Liver (tissue), 9 donors: Measurements from ENCODE around the gene CYB561D2. TPM values are rescaled to one million over a fixed set of nuclear protein-coding genes. Genes with fewer than 3 reads are reported as not detected.

ENCODE experiments used
- DNase-seq: peaks from one replicate; pipeline ENCODE4 v3.0.0-alpha.2; 2017; ENCODE audit warnings: low spot score
- H3K27ac ChIP-seq, 2 donors: one replicate each; pipeline ENCODE4 v1.7.0; 2013; ENCODE audit warnings: inconsistent platforms in 2 of 2, low read length in 2 of 2, control low read depth in 1 of 2, low read depth in 1 of 2, mild to moderate bottlenecking in 1 of 2
- H3K27me3 ChIP-seq, 4 donors: one replicate each; pipeline versions ENCODE4 v1.6.1 to v1.7.0; 2013; ENCODE audit warnings: low read length in 3 of 4, inconsistent platforms in 1 of 4, mild to moderate bottlenecking in 1 of 4, moderate library complexity in 1 of 4; ENCODE audit not compliant: control insufficient read depth in 4 of 4, insufficient read depth in 4 of 4
- H3K36me3 ChIP-seq, 4 donors: one replicate each; pipeline versions ENCODE4 v1.6.1 to v1.7.0; 2013; ENCODE audit warnings: low read length in 3 of 4, mild to moderate bottlenecking in 3 of 4, low read depth in 1 of 4, moderate library complexity in 1 of 4; ENCODE audit not compliant: control insufficient read depth in 4 of 4, insufficient read depth in 3 of 4
- H3K4me1 ChIP-seq, 4 donors: one replicate each; pipeline versions ENCODE4 v1.6.1 to v1.7.0; 2013; ENCODE audit warnings: low read length in 3 of 4, mild to moderate bottlenecking in 3 of 4, moderate library complexity in 1 of 4; ENCODE audit not compliant: control insufficient read depth in 4 of 4, insufficient read depth in 4 of 4
- H3K4me3 ChIP-seq, 3 donors: one replicate each; pipeline versions ENCODE4 v1.6.1 to v1.7.0; 2013; ENCODE audit warnings: low read length in 3 of 3, control low read depth in 1 of 3, low read depth in 1 of 3, mild to moderate bottlenecking in 1 of 3
- H3K9ac ChIP-seq, 2 donors: one replicate each; pipeline ENCODE4 v1.7.0; 2013; ENCODE audit warnings: low read length in 2 of 2, mild to moderate bottlenecking in 2 of 2, moderate library complexity in 2 of 2, control low read depth in 1 of 2, low read depth in 1 of 2
- H3K9me3 ChIP-seq, 4 donors: one replicate each; pipeline versions ENCODE4 v1.6.1 to v1.7.0; 2013; ENCODE audit warnings: low read length in 3 of 4; ENCODE audit not compliant: control insufficient read depth in 4 of 4
- ATF3 ChIP-seq: IDR thresholded peaks from 2 replicates; pipeline ENCODE4 v1.6.1; 2016; ENCODE audit warnings: antibody characterized with exemption
- CTCF ChIP-seq: fragments of 150-350 bp; IDR thresholded peaks from 2 replicates; pipeline ENCODE4 v1.5.1; 2017; ENCODE audit warnings: improper control_type of control experiment, low read depth, low read length; ENCODE audit not compliant: missing input control
- EGR1 ChIP-seq, 2 donors: IDR thresholded peaks; 2 replicates each; pipeline ENCODE4 v1.6.1; 2016 to 2018; ENCODE audit warnings: antibody characterized with exemption in 2 of 2, low read depth in 2 of 2
- FOXA1 ChIP-seq: IDR thresholded peaks from 2 replicates; pipeline ENCODE4 v1.6.1; 2016; ENCODE audit warnings: antibody characterized with exemption
- FOXA2 ChIP-seq: IDR thresholded peaks from 2 replicates; pipeline ENCODE4 v1.6.1; 2016; ENCODE audit warnings: antibody characterized with exemption
- GABPA ChIP-seq, 2 donors: IDR thresholded peaks in 1 of 2; conservative IDR thresholded peaks in 1 of 2; 2 replicates each; pipeline ENCODE4 v1.6.1; 2016; ENCODE audit warnings: antibody characterized with exemption in 2 of 2, mild to moderate bottlenecking in 1 of 2, moderate library complexity in 1 of 2
- HNF4A ChIP-seq, 2 donors: conservative IDR thresholded peaks; 2 replicates each; pipeline ENCODE4 v1.6.1; 2016; ENCODE audit warnings: antibody characterized with exemption in 2 of 2, mild to moderate bottlenecking in 2 of 2
- JUND ChIP-seq, 2 donors: IDR thresholded peaks; 2 replicates each; pipeline ENCODE4 v1.6.1; 2016; ENCODE audit warnings: antibody characterized with exemption in 2 of 2
- MAX ChIP-seq: IDR thresholded peaks from 2 replicates; pipeline ENCODE4 v1.6.1; 2016; ENCODE audit warnings: antibody characterized with exemption
- NR2F2 ChIP-seq: IDR thresholded peaks from 2 replicates; pipeline ENCODE4 v1.6.1; 2016; ENCODE audit warnings: antibody characterized with exemption
- RAD21 ChIP-seq, 2 donors: IDR thresholded peaks; 2 replicates each; pipeline ENCODE4 v1.6.1; 2016; ENCODE audit warnings: antibody characterized with exemption in 2 of 2, mild to moderate bottlenecking in 2 of 2
- REST ChIP-seq: IDR thresholded peaks from 2 replicates; pipeline ENCODE4 v1.6.1; 2016; ENCODE audit warnings: antibody characterized with exemption, mild to moderate bottlenecking
- SP1 ChIP-seq: IDR thresholded peaks from 2 replicates; pipeline ENCODE4 v1.6.1; 2018; ENCODE audit warnings: antibody characterized with exemption, mild to moderate bottlenecking
- TAF1 ChIP-seq: conservative IDR thresholded peaks from 2 replicates; pipeline ENCODE4 v1.6.1; 2016; ENCODE audit warnings: antibody characterized with exemption, mild to moderate bottlenecking
- YY1 ChIP-seq: IDR thresholded peaks from 2 replicates; pipeline ENCODE4 v1.6.1; 2016; ENCODE audit warnings: antibody characterized with exemption, mild to moderate bottlenecking
- ZBTB33 ChIP-seq: IDR thresholded peaks from 2 replicates; pipeline ENCODE4 v1.6.1; 2016; ENCODE audit warnings: antibody characterized with exemption
- WGBS: extraction: QIAGEN DNeasy Blood & Tissue Kit; methylation state at CpG from one replicate; pipeline ENCODE4 v1.1.7; 2013; 5-methylcytosine and 5-hydroxymethylcytosine counted together
- polyA plus RNA-seq, 2 donors: library from polyadenylated mRNA; stranded (reverse) in 1 of 2; unstranded in 1 of 2; fragments of 200-250 nt in 1 of 2; fragments of >200 nt in 1 of 2; fragmentation: Nextera tagmentation in 1 of 2; extraction: Ambion mirVana in 1 of 2; gene quantifications; one replicate each; pipeline versions ENCODE4 v1.2.1 to v1.2.3, GENCODE V29; 2013 to 2015
- total RNA-seq, 2 donors: library from RNA; depleted of rRNA; stranded (reverse); fragments of >200 nt; gene quantifications; one replicate each; pipeline ENCODE4 v1.2.3, GENCODE V29; 2014
- donor health status: healthy.
- donor health status: healthy.
- donor health status: healthy.
- donor health status: healthy.
- donor health status: healthy.

The CYB561D2 gene
- total RNA-seq (10 to 100 TPM; 12.3 to 16.0 TPM), polyA plus RNA-seq (10 to 100 TPM; 28.2 TPM)

- Histone ChIP-seq H3K9me3 (no peaks in the 10 kb centered on the region), H3K27me3 (no peaks in the 10 kb centered on the region), H3K36me3 (peaks cover 11 to 27% (median 15%) of the 10 kb centered on the region in 4 donors), H3K4me3 (peak within 1 kb of the TSS; percentile 67 to 90 (median 79)), H3K4me1 (peaks cover 11 to 66% (median 45%) of the 10 kb centered on the region in 4 donors), H3K9ac (peak within 1 kb of the TSS; percentile 86 to 90), H3K27ac (peak within 1 kb of the TSS; percentile 97 to 98)
- DNase-seq = peak; percentile 96
- WGBS = under 1% methylated on average over 64 of the region's 64 CpGs
- no peak for TF ChIP-seq HNF4A (conservative IDR thresholded peaks at IDR 0.05)
- peak; percentile 14 for TF ChIP-seq ZBTB33
- no peak for TF ChIP-seq ATF3
- no peak for TF ChIP-seq CTCF
- peak in 1 of 2 donors; percentile 93 for TF ChIP-seq GABPA (IDR thresholded peaks at IDR 0.05 in 1 of 2, conservative IDR thresholded peaks at IDR 0.05 in 1 of 2)
- no peak for TF ChIP-seq NR2F2
- TF ChIP-seq FOXA2 = peak; percentile 4
- TF ChIP-seq YY1 = peak; percentile 83
- peak in 1 of 2 donors; percentile 74 for TF ChIP-seq EGR1 (IDR thresholded peaks at IDR 0.05; ENCODE audit: low read depth in 2 of 2)
- TF ChIP-seq SP1 = peak; percentile 33
- peak; percentile 83 for TF ChIP-seq MAX
- no peak for TF ChIP-seq JUND (IDR thresholded peaks at IDR 0.05)
- TF ChIP-seq FOXA1 = no peak
- peak; percentile 50 for TF ChIP-seq TAF1
- peak; percentile 42 for TF ChIP-seq REST
- no peak for TF ChIP-seq RAD21 (IDR thresholded peaks at IDR 0.05)
These were observed at the start of gene CYB561D2, which contains the start of gene NPRL2 for GRCh38 chr3:50350527-50351322. TSS of gene CYB561D2 (plus strand) at chr3:50350862. CDS start at chr3:50351434, 572 bp downstream. TSS of gene NPRL2 (minus strand) at chr3:50350775. CDS start at chr3:50350652, 123 bp downstream.
